ENCODE data around the gene CA9.

Gene CA9

DNA sequence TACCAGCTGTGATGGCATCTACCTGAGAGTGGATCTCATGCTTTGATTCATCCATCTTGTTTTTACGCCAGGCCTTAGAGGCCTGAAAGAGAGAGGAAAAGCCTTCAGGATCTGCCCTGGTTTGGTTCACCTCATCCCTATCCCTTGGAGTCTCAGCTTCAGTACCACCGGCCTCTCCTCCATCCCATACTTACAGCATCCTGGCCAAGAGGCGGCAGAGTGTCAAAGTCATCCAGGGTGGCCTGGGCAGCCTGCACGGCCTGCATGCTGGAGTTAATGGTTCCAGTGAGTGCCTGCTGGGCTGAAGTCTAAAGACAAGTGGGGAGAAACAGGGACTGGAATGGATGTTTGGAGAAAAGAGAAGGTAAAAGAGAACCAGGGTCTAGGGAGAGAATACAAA is 45.8 kb downstream of the CA9 start:
- DNase-seq: no peak

GRCh38 chr9:35723426-35723825 is 49.7 kb downstream of the CA9 start:
- no peak for DNase-seq

DNA sequence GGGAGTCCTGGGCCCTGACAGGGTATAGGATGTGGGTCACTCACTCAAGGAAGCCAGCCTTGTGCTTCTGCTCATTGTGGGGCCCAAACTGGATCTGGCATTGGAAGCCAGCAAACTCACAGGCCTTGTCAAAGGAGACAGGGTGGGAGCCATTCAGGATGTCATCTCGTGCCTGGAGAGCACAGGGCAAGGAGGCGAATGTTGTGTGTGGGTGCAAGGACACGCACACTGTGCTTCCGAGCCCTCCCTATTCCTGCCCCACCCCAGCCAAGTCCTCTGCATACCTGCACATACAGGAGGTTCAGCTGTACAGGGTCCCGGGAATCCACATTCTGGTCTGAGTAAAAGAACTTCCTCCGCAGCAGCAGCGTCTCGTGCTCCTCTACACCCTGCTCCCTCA is 50.2 kb downstream of the CA9 start:
- DNase-seq: no peak

- no peak for DNase-seq
These were observed 51.6 kb downstream of the CA9 start for GRCh38 chr9:35725362-35725761.

DNA sequence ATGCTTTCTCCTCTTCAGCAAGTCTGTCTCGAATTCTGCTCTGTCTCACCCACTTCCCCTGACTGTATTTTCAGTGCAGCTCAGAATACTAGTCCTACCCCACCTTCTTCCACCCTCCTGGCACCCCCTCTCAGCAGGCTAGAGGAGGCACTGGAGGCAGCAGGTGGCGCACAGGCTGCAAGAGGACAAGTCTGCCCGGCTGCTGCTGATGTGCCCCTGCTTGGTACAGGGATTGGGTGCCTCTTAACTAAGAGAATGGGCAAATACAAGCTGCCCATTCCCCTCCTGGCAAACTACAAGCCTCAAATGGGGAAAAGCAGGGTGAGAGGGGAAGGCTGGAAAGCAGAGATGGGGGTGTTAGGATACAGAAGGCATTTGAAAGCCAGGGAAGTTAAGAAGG is 53.2 kb downstream of the CA9 start:
- peak; percentile 19 for DNase-seq

DNA sequence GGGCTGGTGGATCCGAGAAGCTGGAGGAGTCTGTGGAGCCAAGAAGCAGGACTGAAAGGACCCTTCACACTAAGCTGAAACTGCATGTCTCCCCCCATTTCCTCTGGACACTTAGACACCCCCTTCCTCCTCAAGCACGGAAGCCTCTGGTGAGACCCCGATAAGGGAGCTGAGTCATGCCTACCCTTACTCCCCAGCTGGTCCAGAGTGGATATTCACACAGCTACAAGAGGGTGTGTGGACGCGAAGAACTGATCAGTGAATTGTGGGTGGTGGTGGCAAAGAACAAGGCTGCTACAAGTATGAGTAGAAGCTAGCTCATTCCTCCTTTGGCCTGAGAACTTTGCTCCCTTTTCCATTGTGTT is 53.9 kb downstream of the CA9 start:
- DNase-seq: no peak

GRCh38 chr9:35728041-35728971 is 54.6 kb downstream of the CA9 start:
- peak; percentile 31 for DNase-seq

GRCh38 chr9:35729101-35729500 is 55.4 kb downstream of the CA9 start:
- DNase-seq: no peak

DNA sequence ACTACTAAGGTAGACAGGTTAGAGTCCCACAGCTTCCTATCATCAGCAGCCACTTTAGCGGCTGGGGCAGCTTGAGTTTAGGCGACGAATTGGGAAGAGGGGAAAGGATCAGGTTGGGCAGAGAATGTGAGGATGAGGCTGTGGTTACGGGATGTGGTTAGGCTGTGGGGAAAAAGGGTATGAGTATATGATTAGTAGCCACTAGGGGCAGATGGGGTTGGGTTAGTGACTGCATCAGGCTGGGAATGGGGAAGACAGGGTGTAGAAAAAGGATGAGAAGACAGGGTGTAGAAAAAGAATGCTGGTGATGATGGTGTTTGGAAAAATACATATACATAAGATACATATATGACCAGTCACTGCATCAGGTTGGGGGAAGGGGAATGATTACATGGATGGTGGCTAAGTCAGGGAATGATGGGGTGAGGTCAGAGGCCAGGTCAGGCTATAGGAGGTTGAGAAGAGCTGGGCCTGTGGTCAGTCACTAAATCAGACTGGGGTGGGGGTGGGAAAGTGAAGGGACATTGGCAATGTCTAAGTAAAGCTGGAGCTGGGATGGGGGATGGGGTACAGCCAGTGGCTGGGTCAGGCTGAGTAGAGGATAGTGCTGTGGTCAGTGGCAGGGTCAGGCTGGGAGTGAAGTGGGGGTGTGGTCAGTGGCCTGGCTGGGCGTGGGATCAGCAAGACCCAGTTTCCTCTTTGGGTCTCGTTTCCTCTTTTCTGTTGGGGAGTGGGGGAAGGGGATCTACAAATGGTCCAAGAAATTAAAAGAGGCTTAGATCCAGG is 56.2 kb downstream of the CA9 start:
- peak; percentile 20 for DNase-seq

DNA sequence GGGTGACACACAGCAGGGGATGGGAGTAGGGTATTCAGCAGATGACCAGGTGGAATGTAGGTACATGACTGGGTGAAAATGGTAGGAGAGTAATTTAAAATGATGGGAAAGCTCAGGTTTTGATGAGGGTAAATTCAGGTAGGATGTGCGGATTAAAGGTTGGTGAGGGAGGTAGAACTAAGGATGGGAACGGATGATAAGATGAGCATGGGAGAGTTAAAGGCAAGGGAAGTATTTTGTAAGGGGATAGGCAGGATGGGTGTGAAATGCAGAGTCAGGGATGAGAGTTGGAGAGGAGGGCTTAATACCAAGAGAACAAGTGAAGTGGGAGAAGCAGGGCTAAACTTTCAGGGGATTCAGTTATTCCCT is 56.7 kb downstream of the CA9 start:
- no peak for DNase-seq
